Measurements from ENCODE around the gene SHISAL2B.
"Not testable (repeated sequence)": the region's sequence is repeated elsewhere in the genome, so short reads cannot be mapped to it uniquely, and the experiment has no call there.

SHISAL2B gene

DNA sequence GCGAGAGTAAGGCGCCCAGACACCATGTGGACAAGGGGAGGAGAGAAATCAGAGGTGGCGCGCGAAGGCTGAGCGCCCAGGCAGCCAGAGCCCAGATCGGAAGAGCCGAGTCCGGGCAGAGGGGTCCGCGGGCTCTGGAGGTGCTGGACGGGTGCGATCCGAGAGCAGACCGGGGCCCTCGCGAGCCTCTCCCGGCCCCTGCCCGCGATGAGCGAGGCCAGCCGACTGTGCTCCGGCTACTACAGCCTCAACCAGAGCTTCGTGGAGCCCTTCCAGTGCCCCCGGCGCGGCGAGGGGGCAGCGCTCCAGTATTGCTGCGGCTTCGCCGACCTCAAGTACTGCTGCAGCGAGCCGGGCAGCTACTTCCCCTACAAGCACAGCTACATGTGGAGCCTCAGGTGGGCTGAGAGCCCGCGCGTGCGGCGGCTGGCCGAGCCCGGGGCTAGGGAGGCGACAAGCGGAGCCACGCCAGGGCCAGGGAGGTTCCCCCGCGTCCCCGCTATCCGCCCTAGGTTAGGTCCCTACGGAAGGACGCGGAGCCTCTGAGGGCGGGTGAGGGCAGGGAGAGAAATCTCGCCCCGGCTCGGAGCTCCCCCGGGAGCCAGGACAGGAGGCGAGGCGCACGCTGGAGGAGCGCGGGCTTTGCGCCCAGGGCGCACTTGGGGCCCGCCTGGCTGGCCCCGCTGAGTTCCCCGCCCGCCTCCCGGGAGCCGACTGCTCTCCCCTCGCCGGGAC lies at the start of gene SHISAL2B:
TSS of gene SHISAL2B (plus strand) at position 87 of the 735 bp plus-strand sequence. CDS start at position 208, 121 bp downstream.
- no peak for DNase-seq (ENCODE audit: low read depth in 2 of 2)

DNA sequence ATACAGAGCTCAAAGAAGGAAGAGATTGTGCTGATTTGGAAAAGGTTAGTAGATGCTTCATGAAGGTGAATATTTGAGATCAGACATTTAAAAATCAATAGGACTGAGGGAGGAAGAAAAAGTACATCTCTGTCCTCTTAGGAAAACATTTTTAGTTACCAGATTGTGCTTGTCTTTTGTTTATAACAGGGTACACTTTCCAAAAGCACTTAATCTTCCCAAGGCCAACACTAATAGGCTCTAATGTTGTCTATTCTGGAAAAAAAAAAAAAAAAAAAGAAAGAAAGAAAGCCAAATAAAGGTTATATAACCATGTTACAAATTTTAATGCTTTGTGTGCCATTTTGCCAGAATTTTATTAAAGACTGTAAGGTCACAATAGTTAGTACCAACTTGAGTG lies 45.5 kb upstream of the SHISAL2B start:
- DNase-seq (ENCODE audit: low read depth in 2 of 2) = no peak

DNA sequence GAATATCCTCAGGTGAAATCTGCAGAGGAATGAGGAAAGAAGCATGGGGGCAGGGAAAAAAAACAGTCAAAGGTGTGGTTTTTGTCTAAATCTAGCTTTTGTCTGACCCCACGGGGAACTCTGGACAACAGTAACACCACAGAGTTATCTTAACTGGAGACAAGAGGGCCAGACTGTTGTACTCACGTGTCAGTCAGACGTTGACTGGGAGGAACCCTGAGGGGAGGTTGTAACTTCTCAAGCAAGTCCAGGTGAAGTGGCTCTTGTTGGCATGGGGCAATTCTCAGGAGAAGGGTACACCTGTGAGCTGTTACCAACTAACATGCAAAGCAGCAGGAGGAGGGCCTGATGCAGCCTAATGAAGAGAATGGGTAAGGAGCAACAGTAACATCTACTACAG lies 44.1 kb upstream of the SHISAL2B start:
- no peak for DNase-seq (ENCODE audit: low read depth in 2 of 2)

DNA sequence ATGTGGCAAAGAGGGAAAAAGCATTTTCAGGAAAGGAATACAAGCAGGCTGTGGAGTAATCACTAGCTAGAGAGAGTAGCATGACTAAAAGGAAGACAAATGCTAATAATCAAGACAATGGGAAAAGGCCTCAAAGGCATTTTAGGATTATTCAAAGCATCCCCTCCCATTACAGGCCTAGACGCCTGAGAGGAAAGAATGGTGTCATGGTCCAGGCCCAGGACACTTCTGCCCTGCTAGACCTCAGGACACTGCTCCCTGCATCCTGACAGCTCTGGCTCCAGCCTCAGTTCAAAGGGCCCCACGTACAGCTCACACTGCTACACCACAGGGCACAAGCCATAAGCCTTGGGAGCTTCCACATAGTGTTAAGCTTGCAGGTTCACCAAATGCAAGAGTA lies 40.8 kb upstream of the SHISAL2B start:
- DNase-seq (ENCODE audit: low read depth in 2 of 2) = no peak

DNA sequence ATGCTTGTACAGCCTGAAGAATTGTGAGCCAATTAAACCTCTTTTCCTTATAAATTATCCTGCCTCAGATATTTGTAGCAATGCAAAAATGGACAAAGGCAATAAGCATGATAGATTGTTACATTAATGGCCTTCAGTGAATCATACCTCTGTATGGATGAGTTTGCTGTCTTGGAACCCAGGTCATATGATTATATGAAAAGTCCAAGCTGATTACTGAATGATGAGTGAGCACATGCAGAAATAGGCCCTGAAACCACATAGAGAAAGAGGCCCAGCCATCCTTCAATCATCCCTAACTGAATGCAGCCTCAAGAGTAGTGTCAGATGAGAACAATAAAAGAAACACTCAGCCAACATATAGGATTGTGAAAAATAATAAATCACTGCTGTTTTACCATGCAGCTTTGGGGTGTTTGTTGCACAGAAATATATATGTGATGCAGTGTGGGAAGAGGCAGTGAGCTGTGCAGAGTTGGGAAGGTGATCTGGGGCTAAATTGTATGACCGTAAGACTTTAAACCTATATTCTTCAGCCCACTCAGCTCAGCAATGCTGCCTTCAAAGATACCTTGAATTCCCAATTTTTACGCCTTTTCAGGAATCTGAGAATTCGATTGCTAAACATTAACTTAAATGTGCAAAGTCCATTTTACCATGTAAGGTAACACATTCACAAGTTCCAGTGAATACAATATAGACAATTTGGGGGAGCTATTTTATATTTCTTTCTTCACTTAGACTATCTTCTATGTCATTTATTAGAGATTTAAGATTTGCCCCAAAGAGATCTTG lies 36.3 kb upstream of the SHISAL2B start:
- no peak for DNase-seq (ENCODE audit: low read depth in 2 of 2)

DNA sequence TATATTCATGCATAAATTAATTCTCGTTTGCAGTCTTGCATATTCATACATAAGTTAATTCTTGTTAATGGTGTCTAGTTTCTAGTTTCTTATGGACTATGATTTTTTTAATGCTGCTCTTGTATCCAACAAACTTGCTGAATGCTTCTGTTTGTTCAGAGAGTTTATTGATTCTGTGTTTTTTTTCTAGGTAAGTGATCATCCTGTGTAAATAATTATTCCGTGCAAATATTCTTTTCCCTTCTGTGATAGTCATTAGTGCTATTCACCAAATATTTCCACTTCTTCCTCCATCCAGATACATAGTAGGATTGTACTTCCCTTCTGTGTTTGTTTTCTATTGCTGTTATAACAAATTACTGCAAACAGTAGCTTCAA lies 35.8 kb upstream of the SHISAL2B start:
- DNase-seq (ENCODE audit: low read depth in 2 of 2) = no peak

DNA sequence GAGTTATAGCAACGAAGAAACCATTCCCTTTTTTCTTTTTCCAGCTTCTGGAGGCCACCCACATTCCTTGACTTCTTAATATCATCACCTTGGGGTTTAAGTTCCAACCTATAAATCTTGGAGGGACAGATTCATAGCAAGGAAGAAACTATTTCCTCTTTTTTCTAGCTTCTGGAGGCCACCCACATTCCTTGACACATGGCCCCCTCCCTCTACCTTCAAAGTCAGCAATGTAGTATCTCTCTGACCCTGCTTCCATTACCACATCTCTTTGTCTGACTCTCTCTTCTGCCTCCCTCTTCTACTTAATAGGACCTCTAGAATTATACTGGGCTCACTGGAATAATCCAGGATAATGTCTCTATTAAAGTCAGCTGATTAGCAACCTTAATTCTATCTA lies 34.7 kb upstream of the SHISAL2B start:
- DNase-seq (ENCODE audit: low read depth in 2 of 2) = no peak

DNA sequence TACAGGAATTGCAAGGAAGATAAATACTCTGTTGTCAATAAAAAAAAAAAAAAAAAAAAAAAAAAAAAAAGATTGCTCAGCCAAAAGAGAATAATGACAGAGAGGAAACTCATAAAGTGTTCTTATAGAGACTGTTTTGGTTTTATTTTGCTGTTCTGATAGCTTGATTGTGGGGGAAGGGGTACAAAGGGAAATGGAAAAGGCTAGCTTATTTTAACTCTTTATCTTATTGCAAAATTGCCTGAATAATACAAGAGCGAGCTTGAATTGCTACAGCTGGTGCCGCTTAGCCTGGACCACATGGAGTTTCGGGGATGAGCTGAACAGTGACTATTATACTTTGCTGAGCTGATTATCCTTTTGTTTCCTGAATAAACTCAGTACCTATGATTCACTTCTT lies 31.0 kb upstream of the SHISAL2B start:
- no peak for DNase-seq (ENCODE audit: low read depth in 2 of 2)

DNA sequence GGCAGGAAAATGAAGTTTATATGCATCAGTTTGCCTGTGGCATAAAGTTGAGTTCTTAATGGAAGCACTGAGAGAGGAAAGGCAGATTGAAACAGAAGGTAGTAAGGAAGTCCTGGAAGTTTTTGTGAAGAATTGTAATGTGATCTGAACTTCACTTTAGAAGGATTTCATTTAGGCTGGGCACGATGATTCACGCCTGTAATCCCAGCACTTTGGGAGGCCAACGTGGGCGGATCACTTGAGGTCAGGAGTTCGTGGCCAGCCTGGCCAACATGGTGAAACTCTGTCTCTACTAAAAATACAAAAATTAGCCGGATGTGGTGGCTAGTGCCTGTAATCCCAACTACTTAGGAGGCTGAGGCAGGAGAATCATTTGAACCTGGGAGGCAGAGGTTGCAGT lies 27.1 kb upstream of the SHISAL2B start:
- not testable (repeated sequence) for DNase-seq (ENCODE audit: low read depth in 2 of 2)

DNA sequence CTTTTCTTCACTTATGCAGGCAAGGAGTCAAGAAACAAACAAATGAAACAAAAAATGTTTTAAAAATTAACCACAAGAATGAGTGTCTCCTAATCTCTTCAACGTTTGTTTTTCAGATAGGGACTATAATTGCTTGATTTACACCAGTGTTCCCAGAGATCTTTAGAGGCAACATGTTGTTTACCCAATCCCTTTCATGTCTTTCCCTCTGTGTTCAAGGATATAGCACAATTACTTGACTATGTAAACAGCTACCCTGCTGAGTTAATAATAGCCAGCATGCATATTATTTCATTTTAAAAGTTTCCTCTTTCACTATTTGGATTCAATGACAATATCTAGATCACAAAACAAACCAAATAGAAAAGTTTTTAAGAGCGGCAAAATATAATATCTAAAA lies 25.1 kb upstream of the SHISAL2B start:
- no peak for DNase-seq (ENCODE audit: low read depth in 2 of 2)

DNA sequence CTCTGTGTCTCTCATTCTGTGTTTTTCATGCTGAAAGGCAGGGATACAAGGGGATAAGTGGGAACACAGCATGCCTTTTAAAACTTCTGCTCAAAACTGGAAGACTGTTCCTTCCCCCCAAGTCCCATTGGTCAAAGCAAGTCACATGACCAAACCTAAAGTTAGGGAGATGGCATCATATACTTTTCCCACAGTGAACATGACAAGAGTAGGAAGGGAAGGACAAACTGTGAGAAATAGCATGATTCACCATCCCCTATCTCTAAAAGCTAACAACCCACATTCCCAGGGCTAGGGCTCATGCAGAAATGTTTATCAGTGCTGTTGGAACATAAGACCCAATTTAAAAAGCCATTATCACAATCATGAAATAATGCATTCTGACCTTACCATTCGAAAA lies 24.2 kb upstream of the SHISAL2B start:
- DNase-seq (ENCODE audit: low read depth in 2 of 2) = no peak

DNA sequence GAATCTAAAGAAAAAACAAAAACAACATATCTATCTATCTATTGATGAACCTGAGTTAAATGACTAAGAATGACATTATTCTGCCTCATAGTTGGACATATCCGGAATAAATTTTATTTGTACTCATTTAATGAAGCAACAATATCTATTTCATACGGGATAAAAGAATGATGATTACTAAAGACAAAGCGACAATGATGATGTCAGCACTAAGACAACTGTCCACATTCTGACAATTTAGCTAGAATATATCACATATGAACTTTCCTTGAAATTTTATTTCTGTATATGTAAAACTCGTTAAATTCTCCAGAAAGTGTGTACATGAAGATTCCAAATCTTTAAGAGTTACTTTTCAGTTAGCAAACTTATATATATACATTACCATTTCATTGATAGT lies 23.2 kb upstream of the SHISAL2B start:
- no peak for DNase-seq (ENCODE audit: low read depth in 2 of 2)

DNA sequence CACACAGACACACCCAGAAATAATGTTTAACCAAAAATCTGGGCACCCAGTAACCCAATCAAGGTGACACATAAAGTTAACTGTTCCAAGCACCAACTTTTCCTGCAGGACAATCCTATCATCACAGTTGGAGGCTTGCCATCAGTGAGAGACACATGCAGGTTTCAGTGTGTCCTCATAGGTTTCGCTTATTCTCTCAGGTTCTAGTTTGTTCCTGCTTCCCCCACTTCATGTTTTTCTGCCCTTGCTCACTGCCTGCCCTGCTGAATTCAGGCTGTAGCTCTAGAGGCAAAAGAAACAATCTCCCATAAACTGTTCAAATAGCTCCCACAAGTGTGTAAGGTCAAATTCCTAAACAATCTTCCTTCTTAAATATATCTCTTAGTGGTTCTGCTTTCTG lies 20.0 kb upstream of the SHISAL2B start:
- no peak for DNase-seq (ENCODE audit: low read depth in 2 of 2)

DNA sequence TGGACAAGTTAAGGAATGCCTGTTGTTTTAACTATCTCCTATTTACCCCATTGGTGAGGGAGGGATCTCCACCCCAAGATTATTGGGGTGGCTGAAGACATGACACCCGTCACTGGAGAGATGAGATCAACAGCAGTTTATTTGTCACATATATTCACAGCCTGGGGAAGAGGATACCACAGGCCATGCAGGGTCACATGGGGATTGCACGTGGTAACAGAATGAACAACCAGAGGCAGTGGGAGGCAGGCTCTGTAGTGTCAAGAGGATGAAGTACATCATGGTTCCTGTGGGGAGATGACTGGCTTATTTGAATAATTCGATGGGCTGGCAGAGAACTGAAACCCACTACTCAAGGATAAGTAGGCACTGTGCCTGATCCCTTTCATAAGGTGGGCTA lies 18.6 kb upstream of the SHISAL2B start:
- no peak for DNase-seq (ENCODE audit: low read depth in 2 of 2)

DNA sequence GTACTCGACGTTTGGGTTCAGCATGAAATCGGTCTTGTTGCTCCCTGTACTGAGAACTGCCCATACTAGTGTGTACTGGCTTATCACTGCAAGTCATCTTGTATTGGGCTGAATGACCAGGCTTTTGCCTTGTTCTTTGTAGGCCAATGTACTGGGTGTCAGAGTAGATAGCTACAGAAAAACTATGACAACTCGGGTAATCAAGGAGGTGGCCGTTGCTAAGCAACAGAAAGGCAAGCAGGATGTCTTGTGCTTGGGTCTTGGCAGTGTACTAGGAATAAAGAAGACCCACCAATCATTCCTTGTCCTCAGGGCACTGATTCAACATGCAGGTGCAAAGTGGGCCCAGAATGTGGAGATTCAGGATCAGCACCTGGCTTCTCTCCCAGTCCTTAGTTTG lies 11.9 kb upstream of the SHISAL2B start:
- no peak for DNase-seq (ENCODE audit: low read depth in 2 of 2)

DNA sequence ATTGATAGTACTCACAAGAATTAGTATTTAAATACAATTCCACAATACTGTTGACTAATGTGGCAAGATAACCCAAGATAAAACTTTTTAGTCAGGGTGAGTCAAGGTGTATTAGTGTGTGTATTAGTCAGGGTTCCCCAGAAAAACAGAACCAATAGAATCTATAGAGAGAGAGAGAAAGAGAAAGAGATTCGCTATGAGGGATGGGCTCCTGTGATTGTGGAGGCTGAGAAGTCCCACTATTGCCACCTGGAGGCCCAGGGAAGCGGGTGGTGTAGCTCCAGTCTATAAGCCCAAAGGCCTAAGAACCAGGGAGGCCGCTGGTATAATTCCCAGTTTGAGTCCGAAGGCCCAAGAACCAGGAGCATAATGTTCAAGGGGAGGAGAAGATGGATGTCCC lies 10.0 kb upstream of the SHISAL2B start:
- DNase-seq (ENCODE audit: low read depth in 2 of 2) = no peak

DNA sequence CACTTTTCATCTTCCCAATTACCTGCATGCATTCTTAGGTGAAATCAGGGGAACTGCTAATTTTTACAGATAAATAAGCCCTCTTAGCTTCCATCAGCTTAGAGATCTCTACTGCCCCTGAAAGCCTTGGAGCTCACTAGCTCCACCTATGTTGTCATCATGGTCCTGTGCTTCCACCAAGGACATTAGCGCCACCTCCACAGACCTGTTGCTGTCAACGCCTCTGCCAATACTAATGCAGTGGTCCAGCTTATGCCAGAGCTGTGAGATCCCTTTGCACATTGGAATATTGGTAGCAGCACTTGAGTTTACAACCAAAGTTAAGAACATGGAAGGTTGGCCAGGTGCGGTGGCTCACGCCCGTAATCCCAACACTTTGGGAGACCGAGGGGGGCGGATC lies 7.7 kb upstream of the SHISAL2B start:
- no peak for DNase-seq (ENCODE audit: low read depth in 2 of 2)

DNA sequence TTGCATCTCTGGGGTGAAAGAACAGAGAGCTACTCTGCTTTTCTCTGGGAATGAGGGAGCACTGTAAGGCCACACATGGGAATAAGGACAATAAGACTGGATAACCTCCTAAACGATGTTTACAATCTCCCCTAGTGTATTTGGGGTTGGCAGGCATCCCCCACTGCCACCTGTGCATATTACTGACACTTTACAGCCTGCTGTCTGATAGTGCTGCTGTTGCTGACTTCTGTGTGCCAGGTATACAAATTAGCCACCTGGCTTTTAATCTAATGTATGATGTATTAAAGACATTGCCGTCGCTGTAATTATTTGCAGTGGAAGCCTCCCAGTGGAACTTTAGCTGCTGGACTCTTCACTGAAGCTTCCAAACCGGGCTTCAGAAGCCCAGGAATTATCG lies 4.4 kb upstream of the SHISAL2B start:
- DNase-seq (ENCODE audit: low read depth in 2 of 2) = no peak

DNA sequence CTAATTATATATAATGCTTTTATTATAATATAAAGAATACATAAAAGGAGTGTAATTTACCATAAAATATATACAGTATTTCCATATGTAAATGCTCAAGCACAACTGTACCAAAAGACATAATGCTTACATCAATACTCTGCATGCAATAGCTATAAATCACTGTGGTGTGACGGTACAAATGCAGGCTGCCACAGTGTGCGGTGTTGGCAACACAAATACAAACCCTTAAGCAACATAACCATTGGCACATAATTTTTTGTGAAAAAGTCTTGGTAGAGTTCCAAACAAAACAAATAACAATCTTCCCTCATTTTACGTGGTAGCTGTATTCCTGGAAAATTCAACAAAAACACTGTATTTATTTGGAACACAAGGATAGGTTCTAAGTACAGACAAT lies 1.9 kb upstream of the SHISAL2B start:
- no peak for DNase-seq (ENCODE audit: low read depth in 2 of 2)

DNA sequence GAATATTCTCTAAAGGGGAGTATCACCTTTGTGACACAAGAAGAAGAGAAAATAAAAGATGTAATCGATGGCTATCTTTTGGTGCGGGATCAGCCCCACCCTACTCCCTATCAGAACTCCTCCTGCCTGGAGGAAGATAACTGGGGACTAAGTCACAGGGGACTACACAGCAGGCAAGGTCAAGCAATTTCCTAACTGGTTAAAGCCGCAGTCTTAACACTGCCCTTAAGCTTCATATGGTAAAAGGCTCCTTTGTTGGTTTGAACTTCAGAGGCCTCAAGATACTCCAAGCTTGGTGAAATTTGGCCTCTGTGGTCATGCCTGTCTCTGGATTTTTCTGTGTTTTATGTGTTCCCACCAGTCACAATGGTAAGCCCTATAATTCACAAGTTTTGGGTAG lies 1.3 kb upstream of the SHISAL2B start:
- no peak for DNase-seq (ENCODE audit: low read depth in 2 of 2)

DNA sequence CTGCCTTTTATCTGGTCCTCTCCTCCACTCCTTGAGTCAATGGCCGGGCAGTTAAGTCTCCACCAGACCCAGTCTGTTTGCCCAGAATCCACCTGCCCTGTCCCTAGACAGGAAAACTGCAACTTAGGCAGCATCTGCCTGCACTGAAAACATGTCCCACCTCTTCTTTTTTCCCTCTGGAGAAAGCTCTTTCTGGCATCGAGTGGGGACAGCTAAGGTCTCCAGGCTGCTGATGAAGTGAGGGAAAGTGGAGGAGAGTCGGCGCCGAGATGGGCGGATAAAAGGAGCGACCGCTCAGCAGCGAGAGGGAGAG lies 243 bp upstream of the SHISAL2B start:
- no peak for DNase-seq (ENCODE audit: low read depth in 2 of 2)

DNA sequence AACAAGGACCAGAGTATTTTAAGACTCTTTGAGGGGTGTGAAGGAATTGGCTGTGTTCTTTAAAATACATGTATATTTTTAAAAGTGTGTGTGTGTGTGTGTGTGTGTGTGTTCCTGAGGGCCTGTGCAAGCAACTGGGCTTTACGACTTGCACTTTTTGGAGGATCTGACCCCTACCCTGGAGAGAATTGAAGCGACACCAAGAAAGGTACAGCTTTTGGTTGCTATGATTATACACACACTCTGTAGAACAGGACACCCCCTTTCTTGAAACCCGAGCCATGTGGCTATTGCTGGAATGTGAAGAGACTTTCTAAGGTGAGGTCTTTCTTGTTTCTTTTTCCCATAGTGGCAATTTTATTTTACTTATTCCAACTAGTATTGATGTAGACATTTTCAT lies 988 bp downstream of the SHISAL2B start:
- no peak for DNase-seq (ENCODE audit: low read depth in 2 of 2)

DNA sequence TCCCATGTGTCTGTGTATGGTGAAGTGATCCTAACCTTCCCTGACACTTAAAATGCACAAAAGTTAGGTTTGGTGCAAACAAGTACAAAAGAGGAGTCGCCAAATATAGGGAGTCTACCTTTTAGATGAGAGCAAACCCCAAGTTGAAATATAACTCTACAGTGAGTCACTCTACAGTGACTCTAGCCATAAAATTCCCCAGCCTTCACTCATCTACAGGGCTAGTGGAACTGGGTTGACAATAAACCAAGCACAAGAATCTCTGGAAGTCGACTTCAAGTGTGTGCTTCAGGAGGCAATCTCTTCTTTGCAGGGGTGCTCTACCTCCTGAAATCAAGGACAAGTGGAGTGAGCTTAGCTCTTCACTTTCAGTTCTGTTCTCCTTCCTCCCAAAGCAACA lies 3.3 kb downstream of the SHISAL2B start:
- DNase-seq (ENCODE audit: low read depth in 2 of 2) = no peak

DNA sequence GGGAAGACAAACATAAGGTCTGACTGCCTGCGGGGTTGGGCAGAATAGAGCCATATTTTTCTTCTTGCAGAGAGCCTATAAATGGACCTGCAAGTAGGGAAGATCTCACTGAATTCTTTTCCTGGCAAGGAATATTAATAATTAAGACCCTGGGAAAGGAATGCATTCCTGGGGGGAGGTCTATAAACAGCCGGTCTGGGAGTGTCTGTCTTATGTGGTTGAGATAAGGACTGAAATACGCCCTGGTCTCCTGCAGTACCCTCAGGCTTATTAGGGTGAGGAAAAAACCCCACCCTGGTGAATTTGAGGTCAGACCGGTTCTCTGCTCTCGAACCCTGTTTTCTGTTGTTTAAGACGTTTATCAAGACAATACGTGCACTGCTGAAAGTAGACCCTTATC lies 6.1 kb downstream of the SHISAL2B start:
- not testable (repeated sequence) for DNase-seq (ENCODE audit: low read depth in 2 of 2)

Data from stimulated activated CD4-positive, alpha-beta T cell treated with anti-CD3 and anti-CD28 coated beads, Interleukin-4, amount 100 ng/mL, for 48 hours (primary cell).